NCI-H2196 (cell line): ENCODE measurements around the gene COLEC12.
"Not testable (repeated sequence)": the region's sequence is repeated elsewhere in the genome, so short reads cannot be mapped to it uniquely, and the experiment has no call there.

Source experiments
- DNase-seq: peaks from one replicate; lab custom pipeline; 2025; ENCODE audit not compliant: unreplicated experiment; lab: John Stamatoyannopoulos, UW

Gene COLEC12

DNA sequence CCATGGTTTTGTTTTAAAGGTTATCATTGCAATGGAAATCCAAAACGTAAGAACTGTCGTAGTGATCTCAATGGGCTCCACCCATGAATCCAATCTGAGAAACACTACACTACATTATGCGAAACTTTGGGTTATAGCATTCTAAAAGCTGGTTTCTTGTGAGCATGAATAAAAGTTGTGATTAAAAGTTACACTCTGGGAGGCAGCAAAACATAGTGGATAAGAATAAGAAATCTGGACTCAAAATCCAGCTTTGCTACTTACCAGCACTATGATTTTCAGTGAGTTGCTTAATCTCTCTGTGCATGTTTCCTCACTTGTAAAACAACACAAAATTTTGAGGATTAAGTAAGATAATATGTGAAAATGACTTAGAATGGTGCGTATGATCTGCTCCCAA lies 207.0 kb downstream of the COLEC12 start:
- DNase-seq: no peak

DNA sequence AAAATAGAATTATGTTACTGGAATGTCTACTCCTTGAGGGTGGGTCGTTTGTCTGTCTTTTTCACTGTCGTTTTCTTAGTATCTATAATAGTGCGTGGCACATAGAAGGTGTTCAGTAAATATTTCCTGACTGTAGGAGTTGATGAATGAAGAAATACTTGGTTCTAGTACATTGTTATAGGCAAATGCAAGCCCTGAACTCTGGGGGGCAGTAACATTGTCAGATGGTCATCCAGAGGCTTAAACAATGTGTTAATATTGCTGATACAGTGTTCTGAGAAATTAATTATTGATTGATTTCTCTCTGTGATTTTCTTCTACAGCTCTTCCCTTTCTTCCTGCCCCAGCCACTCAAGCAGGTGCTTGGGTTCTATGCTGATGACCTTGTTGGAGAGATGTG lies 208.2 kb downstream of the COLEC12 start:
- no peak for DNase-seq

DNA sequence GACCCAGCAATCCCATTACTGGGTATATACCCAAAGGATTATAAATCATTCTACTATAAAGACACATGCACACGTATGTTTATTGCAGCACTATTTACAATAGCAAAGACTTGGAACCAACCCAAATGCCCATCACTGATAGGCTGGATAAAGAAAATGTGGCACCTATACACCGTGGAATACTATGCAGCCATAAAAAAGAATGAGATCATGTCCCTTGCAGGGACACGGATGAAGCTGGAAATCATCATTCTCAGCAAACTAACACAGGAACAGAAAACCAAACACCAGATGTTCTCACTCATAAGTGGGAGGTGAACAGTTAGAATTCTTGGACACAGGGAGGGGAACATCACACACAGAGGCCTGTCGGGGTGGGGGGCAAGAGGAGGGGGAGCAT lies 210.5 kb downstream of the COLEC12 start:
- DNase-seq: not testable (repeated sequence)

DNA sequence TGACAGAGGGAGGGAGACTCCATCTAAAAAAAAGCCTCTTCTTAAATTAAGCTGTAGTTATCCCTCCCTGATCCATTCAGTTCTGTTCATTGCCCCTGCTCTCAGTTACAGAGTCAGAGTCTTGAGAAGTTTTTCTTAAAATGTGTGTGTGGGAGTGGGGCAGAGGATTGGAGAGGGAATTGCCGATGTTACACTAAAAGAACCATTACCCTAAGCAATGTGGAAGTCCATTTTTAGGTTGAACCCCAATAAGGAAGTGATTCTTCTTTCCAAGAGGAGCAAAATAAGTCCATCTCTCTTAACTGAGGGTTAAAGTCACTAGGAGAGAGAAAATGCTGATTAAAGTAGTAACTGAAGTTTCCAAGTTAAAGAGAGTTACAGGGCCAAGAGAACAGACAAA lies 211.5 kb downstream of the COLEC12 start:
- DNase-seq: no peak

DNA sequence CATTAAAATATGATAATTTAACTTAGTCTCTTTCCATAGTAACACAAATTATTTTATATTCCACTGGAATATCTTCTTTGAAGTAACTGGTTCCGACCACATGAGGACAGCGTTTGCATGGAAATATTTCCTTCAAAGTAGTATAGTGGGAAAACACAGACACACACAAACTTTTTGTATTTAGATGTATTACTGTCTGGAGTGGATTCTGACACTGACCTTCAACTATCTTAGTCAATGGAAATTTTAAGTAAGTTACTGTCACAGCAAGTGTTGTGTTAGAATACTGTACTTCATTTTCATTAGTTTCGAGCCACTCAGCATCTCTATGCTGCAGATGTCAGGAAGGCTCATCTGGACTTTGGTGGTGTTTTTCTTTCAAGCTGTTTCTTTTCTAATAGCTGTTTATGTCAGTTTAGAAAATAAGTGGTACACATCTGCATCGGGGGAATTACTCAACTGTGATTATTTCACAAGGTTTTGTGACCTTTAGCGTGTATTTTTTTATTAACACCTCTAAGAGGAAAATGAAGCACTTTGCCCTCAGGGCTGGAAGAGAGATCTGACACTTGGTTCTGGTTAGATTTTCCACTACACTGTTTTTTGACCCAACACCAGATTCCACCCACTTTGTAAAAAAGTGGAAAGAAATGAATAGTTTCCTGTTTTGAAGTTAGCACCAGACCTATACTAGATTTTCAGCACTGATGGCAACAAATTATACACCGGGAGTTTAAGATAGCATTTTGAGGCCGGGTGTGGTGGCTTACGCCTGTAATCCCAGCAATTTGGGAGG lies 213.8 kb downstream of the COLEC12 start:
- peak; percentile 31 for DNase-seq

DNA sequence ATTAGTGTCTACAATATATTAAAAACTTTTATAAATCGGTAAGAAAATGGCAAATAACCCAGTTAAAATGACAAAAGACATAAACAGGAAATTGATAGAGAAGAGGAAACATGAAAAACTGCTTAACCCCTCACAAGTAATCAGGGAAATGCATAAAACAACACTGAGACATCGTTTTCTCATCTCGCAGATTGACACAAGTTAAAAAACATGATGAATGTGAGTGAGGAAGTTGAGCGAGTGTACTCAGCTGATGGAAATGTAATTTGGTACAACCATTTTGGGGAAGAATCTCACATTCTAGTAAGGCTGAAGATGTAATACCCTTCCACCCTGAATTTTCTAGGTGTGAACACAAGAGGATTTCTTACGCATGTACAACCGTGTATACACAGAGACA lies 214.7 kb downstream of the COLEC12 start:
- no peak for DNase-seq

DNA sequence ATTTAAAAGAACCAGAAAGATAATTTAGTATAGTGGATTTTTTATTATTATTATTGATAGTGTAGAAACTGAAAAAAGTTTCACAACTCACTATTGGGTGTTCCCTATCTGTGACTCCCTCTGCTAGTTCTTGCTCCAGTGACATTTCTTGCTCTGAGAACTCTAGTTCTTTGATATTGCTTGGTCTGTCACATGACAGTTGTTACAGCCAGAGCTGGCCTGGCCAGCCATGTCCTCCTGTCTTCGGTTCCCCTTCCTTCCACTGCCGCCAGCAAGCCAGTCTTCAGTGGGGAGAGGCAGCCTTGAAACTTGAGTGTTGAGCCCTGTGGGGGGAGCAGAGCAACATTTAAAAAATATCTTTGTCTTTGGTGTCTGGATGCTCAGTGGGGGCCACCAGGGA lies 225.0 kb downstream of the COLEC12 start:
- no peak for DNase-seq

DNA sequence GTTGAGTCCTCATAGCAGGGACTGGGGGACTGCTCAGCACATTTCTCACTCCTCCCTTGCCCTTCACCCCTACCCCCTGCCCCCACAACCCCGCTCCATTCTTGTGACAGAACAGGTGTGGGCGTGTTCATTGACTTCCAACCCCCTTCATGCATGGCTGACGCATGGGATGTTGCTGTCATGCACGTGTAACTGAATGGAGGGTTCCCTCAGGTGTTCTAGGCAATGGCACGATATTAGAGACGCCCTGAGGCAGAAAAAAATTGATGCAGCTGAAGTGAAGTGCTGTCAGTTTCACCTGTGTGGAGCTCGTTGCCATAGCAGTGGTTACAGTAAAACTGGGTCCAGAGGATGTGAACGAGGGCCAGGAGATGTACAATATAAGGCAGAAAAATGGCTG lies 226.2 kb downstream of the COLEC12 start:
- no peak for DNase-seq

DNA sequence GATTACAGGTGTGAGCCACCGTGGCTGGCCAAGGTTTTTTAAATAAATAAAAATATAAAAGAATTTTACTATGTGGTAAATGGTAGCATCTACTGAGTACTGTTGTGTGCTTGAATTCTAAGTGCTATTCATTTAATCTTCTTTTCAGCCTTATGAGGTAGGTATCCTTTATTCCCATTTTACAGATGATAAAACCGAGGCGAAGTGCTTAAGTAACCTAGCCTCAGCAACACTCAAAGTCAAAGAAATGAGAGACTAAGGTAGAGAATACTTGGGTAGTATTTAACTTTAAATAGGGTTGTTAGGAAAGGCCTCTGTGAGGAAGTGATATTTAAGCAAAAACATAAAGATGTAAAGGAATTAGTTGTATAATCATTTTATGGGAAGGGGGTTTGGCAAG lies 227.0 kb downstream of the COLEC12 start:
- DNase-seq: no peak

DNA sequence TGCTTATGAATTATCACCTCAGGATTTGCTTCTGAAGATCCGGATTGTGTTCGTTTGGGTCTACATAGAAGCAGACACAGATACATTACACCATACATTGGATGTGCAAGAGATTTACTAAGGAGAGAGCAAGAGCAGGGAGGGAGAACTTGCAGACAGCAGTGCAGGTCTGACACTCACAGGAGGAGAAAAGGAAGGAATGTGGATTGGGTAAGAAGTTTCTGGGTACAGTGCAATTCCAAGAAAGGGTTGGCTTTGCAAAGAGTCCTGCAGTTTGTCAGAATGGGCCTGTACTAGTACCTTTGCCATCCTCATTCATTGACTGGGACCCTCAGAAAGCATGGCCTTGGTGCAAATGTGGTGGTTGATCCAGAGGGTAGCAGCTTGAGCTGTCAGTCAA lies 227.9 kb downstream of the COLEC12 start:
- no peak for DNase-seq

DNA sequence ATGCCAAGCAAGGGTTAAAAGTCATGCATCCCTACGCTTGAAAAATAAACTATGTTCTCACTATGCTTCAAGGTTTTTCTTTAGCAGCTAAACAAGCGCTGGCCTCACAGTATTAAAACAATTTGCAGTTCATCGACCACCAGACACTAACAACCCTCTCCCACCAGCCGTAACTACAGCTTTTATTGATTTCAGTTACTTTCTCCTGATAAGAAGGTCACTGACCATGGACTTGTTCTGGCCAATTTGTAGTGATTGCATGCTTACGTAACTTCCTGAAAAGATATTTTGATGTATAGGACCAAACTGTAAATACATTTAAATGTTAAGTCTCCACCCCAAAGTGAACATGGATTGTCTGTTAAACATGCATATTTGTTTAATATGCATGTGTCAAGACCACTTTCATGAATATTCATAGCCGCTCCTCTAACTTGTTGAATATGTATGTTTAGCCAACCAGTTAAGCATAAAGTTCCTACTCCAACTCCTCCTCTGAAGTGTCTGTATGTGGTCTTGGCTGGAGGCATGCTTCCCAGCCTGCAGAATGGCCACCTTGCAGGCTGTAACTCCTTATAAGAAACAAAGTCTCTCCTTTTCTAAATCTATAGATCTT lies 230.9 kb downstream of the COLEC12 start:
- no peak for DNase-seq

DNA sequence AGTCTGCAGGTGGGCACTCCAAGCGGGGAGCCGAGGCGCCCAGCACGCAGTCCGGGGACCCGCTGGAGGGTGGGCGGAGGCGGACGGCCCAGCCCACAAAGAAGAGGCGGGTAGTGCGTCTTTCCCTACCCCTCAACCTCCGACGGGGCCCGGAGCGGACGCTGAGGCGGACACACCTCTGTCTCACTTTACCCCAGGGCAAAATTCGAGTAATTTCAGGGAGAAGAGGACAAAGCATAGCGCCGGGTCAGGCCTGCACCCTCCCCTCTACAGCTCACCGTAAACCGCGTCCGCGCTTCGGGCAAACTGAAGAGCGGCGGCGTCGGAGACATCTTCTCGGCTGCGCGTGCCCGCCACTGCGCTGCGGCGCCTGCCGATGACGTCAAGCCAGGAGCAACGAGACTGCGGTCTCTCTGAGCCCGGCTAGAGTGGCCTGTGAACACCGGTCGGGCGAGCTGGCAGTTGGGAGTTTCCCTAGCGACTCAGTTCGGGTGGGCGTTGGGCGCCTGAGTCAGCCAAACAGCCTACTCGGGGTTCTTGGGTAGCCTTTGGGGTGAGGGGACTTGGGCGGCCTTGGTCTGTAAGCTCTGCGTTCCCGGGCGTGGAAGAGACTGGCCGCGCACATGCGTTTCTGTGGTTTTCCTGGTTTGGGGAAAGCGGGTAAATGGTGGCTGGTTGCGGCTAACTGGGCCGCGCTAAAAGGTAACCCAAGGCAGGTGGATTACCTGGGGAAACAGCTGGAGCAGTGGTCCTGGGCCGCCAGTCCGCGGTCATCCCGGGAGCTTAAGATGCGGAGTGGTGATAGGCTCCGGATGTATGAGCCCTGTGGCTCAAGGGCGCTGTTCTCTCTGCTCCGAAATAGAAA lies 232.6 kb downstream of the COLEC12 start, which contains the start of gene THOC1:
Gene THOC1, minus strand, starts transcription at position 360 of the 865 bp plus-strand sequence. Its CDS starts 28 bp downstream, at position 332.
- DNase-seq: peak; percentile 97

DNA sequence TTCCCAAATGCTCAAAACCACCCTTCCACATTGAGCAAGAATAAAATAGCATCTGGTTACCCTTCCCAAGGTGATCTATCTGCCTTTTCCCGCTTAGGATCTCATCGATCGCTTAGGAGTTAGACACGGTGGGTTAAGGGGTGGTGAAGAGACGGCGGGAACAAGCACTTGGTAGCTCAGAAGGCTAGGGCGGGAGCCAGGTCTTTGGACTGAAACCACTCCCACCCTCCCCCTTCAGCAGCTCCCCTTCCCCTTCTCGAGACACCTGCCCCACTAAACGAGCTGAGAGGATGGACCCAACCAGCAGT lies 233.2 kb downstream of the COLEC12 start:
- peak; percentile 67 for DNase-seq
